Effector memory CD4-positive, alpha-beta T cell (primary cell): ENCODE data around the gene KCNAB3.
"Not testable (repeated sequence)": the region's sequence is repeated elsewhere in the genome, so short reads cannot be mapped to it uniquely, and the experiment has no call there.

Source experiments
- DNase-seq, 3 donors: peaks; one replicate each; pipeline ENCODE4 v3.0.0-alpha.2; 2020
- H3K27ac ChIP-seq: 2 replicates; pipeline ENCODE4 v1.7.0; 2013; ENCODE audit warnings: mild to moderate bottlenecking, low read length, moderate library complexity; ENCODE audit not compliant: insufficient read depth, poor library complexity, severe bottlenecking
- H3K27me3 ChIP-seq: replicated peaks from 2 replicates; pipeline ENCODE4 v1.7.0; 2013; ENCODE audit warnings: mild to moderate bottlenecking, low read length; ENCODE audit not compliant: insufficient read depth, control insufficient read depth, poor library complexity, severe bottlenecking
- H3K36me3 ChIP-seq: 2 replicates; pipeline ENCODE4 v1.7.0; 2013; ENCODE audit warnings: mild to moderate bottlenecking, low read length, moderate library complexity; ENCODE audit not compliant: control insufficient read depth, insufficient read depth
- H3K4me1 ChIP-seq: 2 replicates; pipeline ENCODE4 v1.7.0; 2013; ENCODE audit warnings: low read length, mild to moderate bottlenecking; ENCODE audit not compliant: control insufficient read depth, insufficient read depth, poor library complexity, severe bottlenecking
- H3K4me3 ChIP-seq: 2 replicates; pipeline ENCODE4 v1.7.0; 2013; ENCODE audit warnings: low read length, low read depth, mild to moderate bottlenecking; ENCODE audit not compliant: insufficient read depth, poor library complexity, severe bottlenecking
- H3K9me3 ChIP-seq: 2 replicates; pipeline ENCODE4 v1.7.0; 2013; ENCODE audit warnings: mild to moderate bottlenecking, low read length, moderate library complexity; ENCODE audit not compliant: control insufficient read depth

The KCNAB3 gene

GRCh38 chr17:7959503-7960253 lies 30.0 kb upstream of the KCNAB3 start:
- Histone ChIP-seq H3K4me1 (no peaks in the 10 kb centered on the region), H3K4me3 (no peak overlapping the region), H3K27me3 (peaks cover 3% of the 10 kb centered on the region), H3K9me3 (no peaks in the 10 kb centered on the region), H3K36me3 (no peaks in the 10 kb centered on the region), H3K27ac (no peak overlapping the region)
- no peak for DNase-seq

- Histone ChIP-seq H3K27me3 (peaks cover 3% of the 10 kb centered on the region), H3K4me1 (no peaks in the 10 kb centered on the region), H3K36me3 (no peaks in the 10 kb centered on the region), H3K4me3 (no peak overlapping the region), H3K27ac (no peak overlapping the region), H3K9me3 (no peaks in the 10 kb centered on the region)
- DNase-seq = no peak
Measured at GRCh38 chr17:7956228-7956965, 26.7 kb upstream of the KCNAB3 start.

GRCh38 chr17:7955414-7956227 lies 26.0 kb upstream of the KCNAB3 start:
- Histone ChIP-seq H3K27ac (no peak overlapping the region), H3K4me1 (no peaks in the 10 kb centered on the region), H3K27me3 (no peaks in the 10 kb centered on the region), H3K4me3 (no peak overlapping the region), H3K36me3 (no peaks in the 10 kb centered on the region), H3K9me3 (no peaks in the 10 kb centered on the region)
- DNase-seq = no peak

GRCh38 chr17:7953266-7953665 lies 23.6 kb upstream of the KCNAB3 start:
- H3K9me3 ChIP-seq, DNase-seq, H3K27me3 ChIP-seq: not testable (repeated sequence)

GRCh38 chr17:7951143-7951792 lies 21.6 kb upstream of the KCNAB3 start:
- Histone ChIP-seq H3K4me3 (no peak overlapping the region), H3K27me3 (no peaks in the 10 kb centered on the region), H3K27ac (no peak overlapping the region), H3K4me1 (no peaks in the 10 kb centered on the region), H3K36me3 (peaks cover 21% of the 10 kb centered on the region), H3K9me3 (no peaks in the 10 kb centered on the region)
- DNase-seq = no peak

More at GRCh38 chr17:7953266-7953665, 23.6 kb upstream of the KCNAB3 start:
- not testable (repeated sequence) for H3K4me3 ChIP-seq, H3K4me1 ChIP-seq, H3K27ac ChIP-seq, H3K36me3 ChIP-seq

GRCh38 chr17:7950578-7950977 lies 20.9 kb upstream of the KCNAB3 start:
- no peak for DNase-seq
- peaks cover 28% of the 10 kb centered on the region for H3K36me3 ChIP-seq
- H3K27ac ChIP-seq = no peak overlapping the region
- no peaks in the 10 kb centered on the region for H3K9me3 ChIP-seq
- no peaks in the 10 kb centered on the region for H3K4me1 ChIP-seq
- no peak overlapping the region for H3K4me3 ChIP-seq
- no peaks in the 10 kb centered on the region for H3K27me3 ChIP-seq

- peaks cover 53% of the 10 kb centered on the region for H3K36me3 ChIP-seq
- no peaks in the 10 kb centered on the region for H3K9me3 ChIP-seq
- no peaks in the 10 kb centered on the region for H3K27me3 ChIP-seq
- DNase-seq = no peak
- no peaks in the 10 kb centered on the region for H3K4me1 ChIP-seq
- no peak overlapping the region for H3K4me3 ChIP-seq
- no peak overlapping the region for H3K27ac ChIP-seq
Measured at GRCh38 chr17:7947651-7948050, 18.0 kb upstream of the KCNAB3 start.

GRCh38 chr17:7946441-7946840 lies 16.8 kb upstream of the KCNAB3 start:
- H3K36me3 ChIP-seq = peaks cover 53% of the 10 kb centered on the region
- H3K4me1 ChIP-seq = no peaks in the 10 kb centered on the region
- no peaks in the 10 kb centered on the region for H3K27me3 ChIP-seq
- H3K27ac ChIP-seq = no peak overlapping the region
- H3K4me3 ChIP-seq = no peak overlapping the region
- DNase-seq = no peak
- H3K9me3 ChIP-seq = no peaks in the 10 kb centered on the region

- H3K4me3 ChIP-seq = no peak overlapping the region
- no peak overlapping the region for H3K27ac ChIP-seq
- H3K9me3 ChIP-seq = no peaks in the 10 kb centered on the region
- no peaks in the 10 kb centered on the region for H3K27me3 ChIP-seq
- DNase-seq = no peak
- peaks cover 53% of the 10 kb centered on the region for H3K36me3 ChIP-seq
- H3K4me1 ChIP-seq = no peaks in the 10 kb centered on the region
Measured at GRCh38 chr17:7945651-7946050, 16.0 kb upstream of the KCNAB3 start.
